CD8-positive, alpha-beta memory T cell (primary cell): ENCODE results near the gene ZIC2. TPM values are rescaled to one million over a fixed set of nuclear protein-coding genes. Genes with fewer than 3 reads are reported as not detected.

Experiments
- CTCF ChIA-PET: fragments of 350-600 bp; sonication (Branson Sonifier 250); formaldehyde crosslinking; loops from one replicate; lab custom pipeline; 2021; ENCODE audit warnings: antibody characterized with exemption; lab: Charles Lee
- POLR2A ChIA-PET: fragments of 350-600 bp; sonication (Branson Sonifier 250); formaldehyde crosslinking; loops from one replicate; lab custom pipeline; 2021; ENCODE audit warnings: antibody characterized with exemption; lab: Charles Lee
- DNase-seq, 5 donors: peaks; one replicate each; pipeline versions ENCODE4 v3.0.0 to v3.0.0-alpha.2; 2020 to 2022; ENCODE audit warnings: mixed read lengths in 1 of 5
- H3K27ac ChIP-seq: one replicate; pipeline ENCODE4 v1.7.0; 2013; ENCODE audit warnings: low read depth, mild to moderate bottlenecking, low read length, moderate library complexity
- H3K27me3 ChIP-seq: 2 replicates; pipeline ENCODE4 v1.7.0; 2013; ENCODE audit warnings: low read length, mild to moderate bottlenecking; ENCODE audit not compliant: insufficient read depth, poor library complexity, severe bottlenecking
- H3K36me3 ChIP-seq: 2 replicates; pipeline ENCODE4 v1.7.0; 2013; ENCODE audit warnings: mild to moderate bottlenecking, low read length, moderate library complexity; ENCODE audit not compliant: insufficient read depth
- H3K4me1 ChIP-seq: 2 replicates; pipeline ENCODE4 v1.7.0; 2013; ENCODE audit warnings: mild to moderate bottlenecking, low read length, moderate library complexity; ENCODE audit not compliant: insufficient read depth
- H3K4me3 ChIP-seq: 2 replicates; pipeline ENCODE4 v1.7.0; 2013; ENCODE audit warnings: mild to moderate bottlenecking, low read length
- H3K9me3 ChIP-seq: 2 replicates; pipeline ENCODE4 v1.7.0; 2013; ENCODE audit warnings: mild to moderate bottlenecking, low read length
- H3K27ac Mint-ChIP-seq, 8 donors: one replicate each; pipeline ENCODE4 v1.8.0; 2020 to 2021; ENCODE audit warnings: mixed read lengths in 8 of 8, mild to moderate bottlenecking in 6 of 8, inconsistent platforms in 3 of 8, moderate library complexity in 3 of 8
- H3K27me3 Mint-ChIP-seq, 2 donors: one replicate each; pipeline ENCODE4 v1.8.0; 2020 to 2021; ENCODE audit warnings: mixed read lengths in 2 of 2, mild to moderate bottlenecking in 1 of 2, moderate library complexity in 1 of 2
- H3K36me3 Mint-ChIP-seq, 3 donors: one replicate each; pipeline ENCODE4 v1.8.0; 2020 to 2021; ENCODE audit warnings: mixed read lengths in 3 of 3, inconsistent platforms in 1 of 3, mild to moderate bottlenecking in 1 of 3
- H3K4me1 Mint-ChIP-seq, 3 donors: one replicate each; pipeline ENCODE4 v1.8.0; 2020 to 2021; ENCODE audit warnings: mixed read lengths in 3 of 3, inconsistent platforms in 1 of 3, mild to moderate bottlenecking in 1 of 3
- H3K4me3 Mint-ChIP-seq, 7 donors: one replicate each; pipeline ENCODE4 v1.8.0; 2020 to 2021; ENCODE audit warnings: mixed read lengths in 7 of 7, mild to moderate bottlenecking in 6 of 7, moderate library complexity in 4 of 7, inconsistent platforms in 2 of 7
- H3K9me3 Mint-ChIP-seq, 5 donors: one replicate each; pipeline ENCODE4 v1.8.0; 2020 to 2022; ENCODE audit warnings: mixed read lengths in 5 of 5, mild to moderate bottlenecking in 3 of 5, moderate library complexity in 2 of 5, inconsistent platforms in 1 of 5
- polyA plus RNA-seq: library from polyadenylated mRNA; unstranded; fragments of 300-500 nt; fragmentation: Illumina TruSeq; gene quantifications from one replicate; pipeline ENCODE4 v1.2.3, GENCODE V29; 2021
- total RNA-seq, 2 experiments: library from RNA; stranded (reverse); gene quantifications; one replicate each; pipeline ENCODE4 v1.2.3, GENCODE V29; 2021

ZIC2 gene
- total and polyA plus RNA-seq, 3 experiments from 2014 or later: not detected

- H3K27me3 Mint-ChIP-seq: peaks cover 72 to 85% of the 10 kb centered on the region in 2 donors
- peak overlapping the region in 3 of 7 donors; percentile 23 to 44 (median 38) for H3K4me3 Mint-ChIP-seq
- POLR2A ChIA-PET: no interaction called here
- CTCF ChIA-PET: interaction anchor here (1.0 to 1.1 kb wide), 2 partner anchors 26 to 239 kb away, joined by 3 read pairs; no protein-coding TSS in a partner anchor
- peak overlapping the region in 3 of 8 donors; percentile 69 to 90 (median 74) for H3K27ac Mint-ChIP-seq
- Histone ChIP-seq H3K9me3 (no peaks in the 10 kb centered on the region), H3K4me3 (no peak overlapping the region), H3K4me1 (no peaks in the 10 kb centered on the region), H3K36me3 (no peaks in the 10 kb centered on the region), H3K27ac (no peak overlapping the region), H3K27me3 (peaks cover 75% of the 10 kb centered on the region)
- DNase-seq: no peak
- peaks cover 5 to 8% (median 7%) of the 10 kb centered on the region in 3 donors for H3K4me1 Mint-ChIP-seq
- H3K36me3 Mint-ChIP-seq: no peaks in the 10 kb centered on the region
- H3K9me3 Mint-ChIP-seq: peaks cover 22 to 45% (median 25%) of the 10 kb centered on the region in 5 donors
Observed at GRCh38 chr13:99996381-99996973, 14.9 kb downstream of the ZIC2 start.

- H3K9me3 Mint-ChIP-seq: peaks cover 16 to 41% (median 28%) of the 10 kb centered on the region in 5 donors
- H3K27me3 Mint-ChIP-seq: peaks cover 67 to 81% of the 10 kb centered on the region in 2 donors
- no peaks in the 10 kb centered on the region for H3K36me3 ChIP-seq
- no peak overlapping the region for H3K27ac ChIP-seq
- H3K4me1 Mint-ChIP-seq: peaks cover 4 to 8% (median 6%) of the 10 kb centered on the region in 3 donors
- no peaks in the 10 kb centered on the region for H3K36me3 Mint-ChIP-seq
- H3K27me3 ChIP-seq: peaks cover 68% of the 10 kb centered on the region
- H3K4me1 ChIP-seq: no peaks in the 10 kb centered on the region
- ChIA-PET CTCF (no interaction called here), POLR2A (interaction anchor here (0.9 kb wide), 1 partner anchor 16 kb away, joined by 5 read pairs; the partner anchor contains the start of gene ZIC2)
- DNase-seq: no peak
- peak overlapping the region in 2 of 8 donors; percentile 5 to 57 for H3K27ac Mint-ChIP-seq
- no peaks in the 10 kb centered on the region for H3K9me3 ChIP-seq
- no peak overlapping the region for H3K4me3 ChIP-seq
- H3K4me3 Mint-ChIP-seq: peak overlapping the region in 2 of 7 donors; percentile 8 to 13
Observed at GRCh38 chr13:99997702-99998214, 16.2 kb downstream of the ZIC2 start.

- ChIA-PET POLR2A (no interaction called here), CTCF (no interaction called here)
- Histone ChIP-seq H3K4me1 (no peaks in the 10 kb centered on the region), H3K4me3 (no peak overlapping the region), H3K27me3 (peaks cover 63% of the 10 kb centered on the region), H3K27ac (no peak overlapping the region), H3K36me3 (no peaks in the 10 kb centered on the region), H3K9me3 (no peaks in the 10 kb centered on the region)
- peak overlapping the region in 2 of 7 donors; percentile 8 to 13 for H3K4me3 Mint-ChIP-seq
- H3K9me3 Mint-ChIP-seq: peaks cover 16 to 39% (median 25%) of the 10 kb centered on the region in 5 donors
- H3K27me3 Mint-ChIP-seq: peaks cover 67 to 81% of the 10 kb centered on the region in 2 donors
- H3K36me3 Mint-ChIP-seq: no peaks in the 10 kb centered on the region
- no peak for DNase-seq
- peak overlapping the region in 2 of 8 donors; percentile 5 to 57 for H3K27ac Mint-ChIP-seq
- H3K4me1 Mint-ChIP-seq: peaks cover 4 to 8% (median 5%) of the 10 kb centered on the region in 3 donors
Observed at GRCh38 chr13:99998261-99998660, 16.7 kb downstream of the ZIC2 start.

GRCh38 chr13:100014621-100015020 lies 33.0 kb downstream of the ZIC2 start:
- H3K27me3 ChIP-seq: no peaks in the 10 kb centered on the region
- H3K27me3 Mint-ChIP-seq: peaks cover 8 to 15% of the 10 kb centered on the region in 2 donors
- H3K27ac ChIP-seq: no peak overlapping the region
- H3K4me1 ChIP-seq: no peaks in the 10 kb centered on the region
- no peaks in the 10 kb centered on the region for H3K4me1 Mint-ChIP-seq
- ChIA-PET CTCF (interaction anchor here (1.4 kb wide), 1 partner anchor 356 kb away, joined by 3 read pairs; no protein-coding TSS in a partner anchor), POLR2A (no interaction called here)
- H3K9me3 ChIP-seq: no peaks in the 10 kb centered on the region
- H3K27ac Mint-ChIP-seq: no peak overlapping the region
- no peak overlapping the region for H3K4me3 ChIP-seq
- peaks cover 0 to 5% (median 0%) of the 10 kb centered on the region in 5 donors for H3K9me3 Mint-ChIP-seq
- H3K36me3 ChIP-seq: no peaks in the 10 kb centered on the region
- DNase-seq: no peak
- peaks cover 0 to 6% (median 0%) of the 10 kb centered on the region in 3 donors for H3K36me3 Mint-ChIP-seq
- no peak overlapping the region for H3K4me3 Mint-ChIP-seq

GRCh38 chr13:100019780-100020356 lies 38.3 kb downstream of the ZIC2 start:
- Histone ChIP-seq H3K36me3 (no peaks in the 10 kb centered on the region), H3K27me3 (no peaks in the 10 kb centered on the region), H3K27ac (no peak overlapping the region), H3K4me1 (no peaks in the 10 kb centered on the region), H3K9me3 (no peaks in the 10 kb centered on the region), H3K4me3 (no peak overlapping the region)
- no peaks in the 10 kb centered on the region for H3K4me1 Mint-ChIP-seq
- DNase-seq: no peak
- H3K4me3 Mint-ChIP-seq: no peak overlapping the region
- H3K27ac Mint-ChIP-seq: no peak overlapping the region
- H3K36me3 Mint-ChIP-seq: no peaks in the 10 kb centered on the region
- no peaks in the 10 kb centered on the region for H3K9me3 Mint-ChIP-seq
- peaks cover 0 to 3% of the 10 kb centered on the region in 2 donors for H3K27me3 Mint-ChIP-seq
- ChIA-PET POLR2A (no interaction called here), CTCF (no interaction called here)

GRCh38 chr13:100022798-100023197 lies 41.2 kb downstream of the ZIC2 start:
- Histone ChIP-seq H3K4me1 (no peaks in the 10 kb centered on the region), H3K9me3 (no peaks in the 10 kb centered on the region), H3K27me3 (no peaks in the 10 kb centered on the region), H3K36me3 (no peaks in the 10 kb centered on the region), H3K27ac (no peak overlapping the region), H3K4me3 (no peak overlapping the region)
- no peak overlapping the region for H3K4me3 Mint-ChIP-seq
- H3K27me3 Mint-ChIP-seq: peaks cover 5 to 11% of the 10 kb centered on the region in 2 donors
- POLR2A ChIA-PET: no interaction called here
- no peak overlapping the region for H3K27ac Mint-ChIP-seq
- H3K9me3 Mint-ChIP-seq: no peaks in the 10 kb centered on the region
- no peaks in the 10 kb centered on the region for H3K36me3 Mint-ChIP-seq
- CTCF ChIA-PET: no interaction called here
- DNase-seq: no peak
- H3K4me1 Mint-ChIP-seq: no peaks in the 10 kb centered on the region

GRCh38 chr13:100024023-100024422 lies 42.4 kb downstream of the ZIC2 start:
- Mint-ChIP-seq H3K27ac (peak overlapping the region in 1 of 8 donors; percentile 36), H3K9me3 (no peaks in the 10 kb centered on the region)
- no peak for DNase-seq

GRCh38 chr13:100029933-100030332 lies 48.3 kb downstream of the ZIC2 start:
- Histone ChIP-seq H3K27me3 (no peaks in the 10 kb centered on the region), H3K9me3 (no peaks in the 10 kb centered on the region), H3K27ac (no peak overlapping the region), H3K4me3 (no peak overlapping the region), H3K4me1 (no peaks in the 10 kb centered on the region), H3K36me3 (no peaks in the 10 kb centered on the region)
- H3K9me3 Mint-ChIP-seq: no peaks in the 10 kb centered on the region
- H3K27ac Mint-ChIP-seq: no peak overlapping the region
- H3K4me3 Mint-ChIP-seq: no peak overlapping the region
- H3K4me1 Mint-ChIP-seq: no peaks in the 10 kb centered on the region
- ChIA-PET CTCF (no interaction called here), POLR2A (no interaction called here)
- H3K27me3 Mint-ChIP-seq: peaks cover 9 to 34% of the 10 kb centered on the region in 2 donors
- no peak for DNase-seq
- H3K36me3 Mint-ChIP-seq: no peaks in the 10 kb centered on the region

More at GRCh38 chr13:100024023-100024422, 42.4 kb downstream of the ZIC2 start:
- H3K4me1 ChIP-seq: no peaks in the 10 kb centered on the region
- Mint-ChIP-seq H3K4me1 (no peaks in the 10 kb centered on the region), H3K36me3 (no peaks in the 10 kb centered on the region), H3K4me3 (no peak overlapping the region), H3K27me3 (peaks cover 4 to 13% of the 10 kb centered on the region in 2 donors)
- H3K9me3 ChIP-seq: no peaks in the 10 kb centered on the region
- ChIA-PET CTCF (no interaction called here), POLR2A (no interaction called here)
- H3K36me3 ChIP-seq: no peaks in the 10 kb centered on the region
- H3K27ac ChIP-seq: no peak overlapping the region
- H3K4me3 ChIP-seq: no peak overlapping the region
- no peaks in the 10 kb centered on the region for H3K27me3 ChIP-seq
